ENCODE measurements around the gene BRAF.
"Not testable (repeated sequence)": the region's sequence is repeated elsewhere in the genome, so short reads cannot be mapped to it uniquely, and the experiment has no call there.

The BRAF gene

DNA sequence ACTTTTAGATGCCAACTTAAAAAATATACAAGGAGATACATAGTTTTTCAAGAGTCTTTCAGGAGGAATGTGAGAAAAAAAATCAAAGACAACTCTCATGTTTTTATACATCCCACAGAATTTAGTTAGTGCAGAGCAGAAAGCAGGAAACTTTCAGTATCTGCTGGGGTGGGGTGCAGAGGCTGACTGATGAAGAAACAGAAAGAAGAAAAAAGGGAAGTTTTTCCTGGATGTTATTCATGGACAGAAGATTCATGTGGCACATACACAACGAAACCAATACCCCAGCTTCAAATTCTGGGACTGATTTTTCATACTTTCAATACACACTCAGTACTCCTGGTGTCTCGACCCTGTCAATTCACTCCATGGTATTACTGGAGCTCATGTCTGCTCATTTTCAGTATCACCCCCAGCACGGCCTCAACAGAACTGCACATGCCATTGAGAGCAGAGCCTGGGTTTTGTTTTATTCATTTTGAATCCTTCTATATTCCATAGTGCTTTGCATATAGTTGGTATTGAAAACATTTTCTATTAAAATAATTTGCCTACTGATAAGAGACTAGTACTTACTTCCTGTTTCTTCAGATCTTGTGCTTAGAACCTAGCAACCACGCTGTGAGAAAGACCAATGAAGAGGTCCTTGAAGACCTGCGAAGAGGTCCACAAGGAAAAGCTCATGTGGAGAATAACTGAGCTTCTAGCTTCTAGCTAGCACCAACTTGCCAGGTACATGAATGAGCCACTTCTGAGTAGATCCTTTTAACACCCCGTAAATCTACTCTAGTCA is 179.3 kb downstream of the BRAF start:
- peak; percentile 30 for DNase-seq (ENCODE audit: low read depth)
- TF ChIP-seq MYC (IDR thresholded peaks at IDR 0.05; ENCODE audit: low read depth, low read length) (no peak), POLR2A (IDR thresholded peaks at IDR 0.05; ENCODE audit: extremely low read depth, insufficient read length) (no peak)
- TF ChIP-seq, protein P1, sequence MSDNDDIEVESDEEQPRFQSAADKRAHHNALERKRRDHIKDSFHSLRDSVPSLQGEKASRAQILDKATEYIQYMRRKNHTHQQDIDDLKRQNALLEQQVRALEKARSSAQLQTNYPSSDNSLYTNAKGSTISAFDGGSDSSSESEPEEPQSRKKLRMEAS (IDR thresholded peaks at IDR 0.05; ENCODE audit: low read depth, low read length) = no peak
- TF ChIP-seq, protein P2, sequence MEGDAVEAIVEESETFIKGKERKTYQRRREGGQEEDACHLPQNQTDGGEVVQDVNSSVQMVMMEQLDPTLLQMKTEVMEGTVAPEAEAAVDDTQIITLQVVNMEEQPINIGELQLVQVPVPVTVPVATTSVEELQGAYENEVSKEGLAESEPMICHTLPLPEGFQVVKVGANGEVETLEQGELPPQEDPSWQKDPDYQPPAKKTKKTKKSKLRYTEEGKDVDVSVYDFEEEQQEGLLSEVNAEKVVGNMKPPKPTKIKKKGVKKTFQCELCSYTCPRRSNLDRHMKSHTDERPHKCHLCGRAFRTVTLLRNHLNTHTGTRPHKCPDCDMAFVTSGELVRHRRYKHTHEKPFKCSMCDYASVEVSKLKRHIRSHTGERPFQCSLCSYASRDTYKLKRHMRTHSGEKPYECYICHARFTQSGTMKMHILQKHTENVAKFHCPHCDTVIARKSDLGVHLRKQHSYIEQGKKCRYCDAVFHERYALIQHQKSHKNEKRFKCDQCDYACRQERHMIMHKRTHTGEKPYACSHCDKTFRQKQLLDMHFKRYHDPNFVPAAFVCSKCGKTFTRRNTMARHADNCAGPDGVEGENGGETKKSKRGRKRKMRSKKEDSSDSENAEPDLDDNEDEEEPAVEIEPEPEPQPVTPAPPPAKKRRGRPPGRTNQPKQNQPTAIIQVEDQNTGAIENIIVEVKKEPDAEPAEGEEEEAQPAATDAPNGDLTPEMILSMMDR (IDR thresholded peaks at IDR 0.05; ENCODE audit: low read depth, low read length) = no peak
- H3K4me3 ChIP-seq (ENCODE audit: low read depth, low read length) = no peak overlapping the region

DNA sequence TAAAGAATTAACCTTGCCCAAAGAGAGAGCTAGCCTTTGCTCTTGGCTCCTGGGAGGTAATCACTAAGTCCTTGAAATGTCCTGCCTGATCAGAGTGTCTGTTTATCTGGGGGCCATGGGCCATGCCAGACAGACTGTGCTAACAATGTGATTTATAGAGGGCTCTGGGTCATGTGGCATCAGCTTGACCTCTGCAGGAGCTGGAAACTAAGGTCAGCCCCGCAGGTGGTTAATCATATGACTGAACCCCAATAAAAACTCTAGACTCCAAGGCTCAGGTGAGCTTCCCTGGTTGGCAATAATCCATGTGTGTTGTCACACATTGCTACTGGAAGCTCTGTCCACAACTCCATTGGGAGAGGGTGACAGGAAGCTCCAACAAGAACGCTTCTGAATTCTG is 180.7 kb downstream of the BRAF start:
- no peak for DNase-seq (ENCODE audit: low read depth)
- H3K4me3 ChIP-seq (ENCODE audit: low read depth, low read length) = no peak overlapping the region

DNA sequence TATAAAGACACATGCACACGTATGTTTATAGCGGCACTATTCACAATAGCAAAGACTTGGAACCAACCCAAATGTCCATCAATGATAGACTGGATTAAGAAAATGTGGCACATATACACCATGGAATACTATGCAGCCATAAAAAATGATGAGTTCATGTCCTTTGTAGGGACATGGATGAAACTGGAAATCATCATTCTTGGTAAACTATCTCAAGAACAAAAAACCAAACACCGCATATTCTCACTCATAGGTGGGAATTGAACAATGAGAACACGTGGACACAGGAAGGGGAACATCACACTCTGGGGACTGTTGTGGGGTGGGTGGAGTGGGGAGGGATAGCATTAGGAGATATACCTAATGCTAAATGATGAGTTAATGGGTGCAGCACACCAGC is 181.5 kb downstream of the BRAF start:
- not testable (repeated sequence) for H3K4me3 ChIP-seq (ENCODE audit: low read depth, low read length); DNase-seq (ENCODE audit: low read depth)

More for the DNA sequence above, 180.7 kb downstream of the BRAF start:
- TF ChIP-seq, protein P2 (IDR thresholded peaks at IDR 0.05; ENCODE audit: low read depth, low read length) = no peak
- TF ChIP-seq POLR2A (IDR thresholded peaks at IDR 0.05; ENCODE audit: extremely low read depth, insufficient read length) = no peak
- TF ChIP-seq MYC (IDR thresholded peaks at IDR 0.05; ENCODE audit: low read depth, low read length) = no peak
- TF ChIP-seq, protein P1 (IDR thresholded peaks at IDR 0.05; ENCODE audit: low read depth, low read length) = no peak

DNA sequence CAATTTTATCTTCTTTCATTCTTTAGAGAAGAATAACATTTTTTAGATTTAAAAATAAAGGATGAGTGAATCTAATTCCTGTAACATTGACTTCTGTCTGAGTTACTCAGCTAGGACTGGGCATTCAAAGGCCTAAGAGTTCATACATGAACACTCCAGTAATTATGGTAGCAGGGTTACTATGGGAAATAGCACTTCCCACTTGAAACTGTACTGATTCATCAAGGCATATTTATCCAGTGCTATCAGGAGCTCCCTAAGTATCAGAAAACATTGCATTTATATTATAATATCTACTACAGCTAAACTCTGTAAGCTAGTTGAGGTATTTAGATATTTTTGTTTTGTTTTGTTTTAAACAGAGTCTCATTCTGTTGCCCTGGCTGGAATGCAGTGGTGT is 186.4 kb downstream of the BRAF start:
- no peak for TF ChIP-seq POLR2A (IDR thresholded peaks at IDR 0.05; ENCODE audit: extremely low read depth, insufficient read length)
- TF ChIP-seq, protein P1 (IDR thresholded peaks at IDR 0.05; ENCODE audit: low read depth, low read length) = no peak
- TF ChIP-seq, protein P2 (IDR thresholded peaks at IDR 0.05; ENCODE audit: low read depth, low read length) = no peak
- DNase-seq (ENCODE audit: low read depth) = no peak
- no peak overlapping the region for H3K4me3 ChIP-seq (ENCODE audit: low read depth, low read length)

DNA sequence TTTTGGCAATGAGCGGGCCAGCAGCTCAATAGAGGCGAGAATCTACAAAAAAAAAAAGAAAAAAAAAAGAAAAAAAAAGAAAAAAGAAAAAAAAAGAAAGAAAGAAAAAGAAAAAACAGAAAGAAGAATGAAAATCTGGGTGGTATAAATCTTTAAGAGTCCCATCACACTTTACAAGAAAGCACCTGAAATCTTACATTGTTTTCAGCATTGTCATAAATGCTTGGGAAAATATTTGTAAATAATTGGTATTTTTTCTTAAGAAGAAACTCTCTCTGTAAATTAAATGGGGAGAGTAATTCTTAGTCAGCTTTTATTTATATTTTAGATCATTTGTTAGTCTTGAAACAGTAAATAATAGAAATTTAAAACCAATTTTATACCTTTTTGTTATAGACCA is 190.0 kb downstream of the BRAF start:
- no peak for DNase-seq (ENCODE audit: low read depth)
- no peak overlapping the region for H3K4me3 ChIP-seq (ENCODE audit: low read depth, low read length)
- no peak for TF ChIP-seq MYC (IDR thresholded peaks at IDR 0.05; ENCODE audit: low read depth, low read length)
- no peak for TF ChIP-seq POLR2A (IDR thresholded peaks at IDR 0.05; ENCODE audit: extremely low read depth, insufficient read length)
- TF ChIP-seq, protein P1 (IDR thresholded peaks at IDR 0.05; ENCODE audit: low read depth, low read length) = no peak
- TF ChIP-seq, protein P2 (IDR thresholded peaks at IDR 0.05; ENCODE audit: low read depth, low read length) = no peak

DNA sequence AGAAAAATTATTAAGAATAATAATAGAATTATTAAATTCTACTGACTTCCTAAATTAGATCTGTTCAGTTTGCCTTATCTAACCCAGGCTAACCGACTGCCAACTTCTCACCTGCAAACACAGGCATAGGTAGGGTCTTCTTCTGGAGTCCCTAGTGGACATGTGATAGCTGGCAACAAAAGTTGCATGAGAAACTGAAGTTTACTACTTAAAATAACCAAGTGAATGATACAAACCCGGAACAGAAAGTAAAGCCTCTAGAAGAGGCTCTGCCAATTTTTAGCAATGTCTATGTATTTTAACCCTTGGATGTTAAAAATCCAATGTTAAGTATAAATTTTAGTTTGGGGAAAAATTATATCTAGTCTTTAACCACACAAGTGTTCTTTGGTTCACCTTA is 190.6 kb downstream of the BRAF start:
- TF ChIP-seq, protein P1 (IDR thresholded peaks at IDR 0.05; ENCODE audit: low read depth, low read length) = no peak
- TF ChIP-seq, protein P2 (IDR thresholded peaks at IDR 0.05; ENCODE audit: low read depth, low read length) = no peak
- no peak for TF ChIP-seq MYC (IDR thresholded peaks at IDR 0.05; ENCODE audit: low read depth, low read length)
- TF ChIP-seq POLR2A (IDR thresholded peaks at IDR 0.05; ENCODE audit: extremely low read depth, insufficient read length) = no peak
- H3K4me3 ChIP-seq (ENCODE audit: low read depth, low read length) = no peak overlapping the region
- no peak for DNase-seq (ENCODE audit: low read depth)
